H1 (cell line): ENCODE data around the gene MRPL11. TPM values are rescaled to one million over a fixed set of nuclear protein-coding genes. Genes with fewer than 3 reads are reported as not detected.

Experiments
- CTCF ChIA-PET: fragments of 300-600 bp; sonication (Branson Sonifier 250); formaldehyde crosslinking; loops from one replicate; lab custom pipeline; 2021; ENCODE audit not compliant: partially characterized antibody; lab: Charles Lee
- POLR2A ChIA-PET: fragments of 300-600 bp; sonication (Branson Sonifier 250); formaldehyde crosslinking; loops from one replicate; lab custom pipeline; 2021; ENCODE audit warnings: inconsistent platforms; ENCODE audit not compliant: partially characterized antibody; lab: Charles Lee
- DNase-seq, 2 experiments: peaks; one replicate each; pipeline versions ENCODE4 v3.0.0 to v3.0.0-alpha.2; 2010 to 2022; ENCODE audit warnings: low spot score in 2 of 2, low read depth in 1 of 2, mixed read lengths in 1 of 2
- FAIRE-seq: peaks from 2 replicates; lab custom pipeline; 2011; peaks lifted over from hg19 to GRCh38; lab: Jason Lieb, UNC
- H2AFZ ChIP-seq: 2 replicates; pipeline ENCODE4 v1.8.1; 2012; ENCODE audit warnings: low read length, inconsistent platforms
- H2AK5ac ChIP-seq: 2 replicates; pipeline ENCODE4 v1.6.1; 2013; ENCODE audit warnings: low read depth, low read length
- H2BK120ac ChIP-seq: replicated peaks from 2 replicates; pipeline ENCODE3; 2013; ENCODE audit warnings: low read depth, low read length, inconsistent platforms
- H2BK12ac ChIP-seq: 2 replicates; pipeline ENCODE4 v1.6.1; 2013; ENCODE audit warnings: low read depth, low read length
- H2BK15ac ChIP-seq: 2 replicates; pipeline ENCODE4 v1.6.1; 2013; ENCODE audit warnings: low read length
- H2BK20ac ChIP-seq: 2 replicates; pipeline ENCODE4 v1.6.1; 2013; ENCODE audit warnings: low read length
- H2BK5ac ChIP-seq: 2 replicates; pipeline ENCODE4 v1.6.1; 2013; ENCODE audit warnings: low read depth, low read length
- H3K14ac ChIP-seq: 2 replicates; pipeline ENCODE4 v1.6.1; 2013; ENCODE audit warnings: inconsistent platforms; ENCODE audit not compliant: insufficient read length
- H3K18ac ChIP-seq: 2 replicates; pipeline ENCODE4 v1.6.1; 2013; ENCODE audit warnings: low read length; ENCODE audit errors: extremely low read depth
- H3K23ac ChIP-seq: 2 replicates; pipeline ENCODE4 v1.6.1; 2013; ENCODE audit warnings: inconsistent platforms; ENCODE audit not compliant: insufficient read length
- H3K23me2 ChIP-seq: 2 replicates; pipeline ENCODE4 v1.6.1; 2013; ENCODE audit warnings: low read depth, low read length
- H3K27ac ChIP-seq: 2 replicates; pipeline ENCODE4 v1.6.1; 2011; ENCODE audit warnings: low read depth, low read length, inconsistent platforms
- H3K27me3 ChIP-seq, 4 experiments: replicated peaks in 1 of 4; 1 replicate in 1 of 4; 2 replicates in 3 of 4; pipeline versions ENCODE4 v1.6.1 to v1.8.1; 2011 to 2013; ENCODE audit warnings: low read length in 3 of 4, mild to moderate bottlenecking in 3 of 4, inconsistent platforms in 2 of 4, mixed read lengths in 2 of 4, moderate library complexity in 1 of 4; ENCODE audit not compliant: control insufficient read depth in 3 of 4, insufficient read depth in 3 of 4; ENCODE audit errors: extremely low read depth in 1 of 4
- H3K36me3 ChIP-seq, 4 experiments: 2 replicates each; pipeline versions ENCODE4 v1.6.1 to v1.8.1; 2011 to 2013; ENCODE audit warnings: mild to moderate bottlenecking in 4 of 4, low read length in 3 of 4, moderate library complexity in 2 of 4, control low read depth in 1 of 4, inconsistent platforms in 1 of 4; ENCODE audit not compliant: insufficient read depth in 4 of 4, control insufficient read depth in 2 of 4
- H3K4ac ChIP-seq: replicated peaks from 2 replicates; pipeline ENCODE3; 2013; ENCODE audit warnings: low read length, low read depth, mixed read lengths, inconsistent platforms; ENCODE audit not compliant: insufficient read length
- H3K4me1 ChIP-seq, 4 experiments: replicated peaks in 1 of 4; 1 replicate in 1 of 4; 2 replicates in 3 of 4; pipeline versions ENCODE4 v1.6.1 to v1.8.1; 2011 to 2013; ENCODE audit warnings: low read length in 3 of 4, inconsistent platforms in 2 of 4, mixed read lengths in 1 of 4; ENCODE audit not compliant: insufficient read depth in 4 of 4, control insufficient read depth in 3 of 4
- H3K4me2 ChIP-seq, 2 experiments: 2 replicates each; pipeline versions ENCODE4 v1.6.1 to v1.8.1; 2011 to 2013; ENCODE audit warnings: low read depth in 2 of 2, low read length in 2 of 2, control low read depth in 1 of 2, inconsistent platforms in 1 of 2, mild to moderate bottlenecking in 1 of 2; ENCODE audit not compliant: insufficient read depth in 1 of 2
- H3K4me3 ChIP-seq, 4 experiments: fragments of 200-600, 300-600 bp in 1 of 4; sonication (generic), shearing (Covaris generic), sonication (Bioruptor Twin) in 1 of 4; 2 replicates each; pipeline versions ENCODE4 v1.5.1 to v1.8.1; 2011 to 2016; ENCODE audit warnings: low read length in 4 of 4, low read depth in 3 of 4, control low read depth in 2 of 4, inconsistent platforms in 2 of 4, mild to moderate bottlenecking in 2 of 4, mixed read lengths in 1 of 4, moderate library complexity in 1 of 4; ENCODE audit not compliant: insufficient read depth in 2 of 4; ENCODE audit errors: extremely low read depth in 1 of 4
- H3K56ac ChIP-seq: replicated peaks from 2 replicates; pipeline ENCODE3; 2013; ENCODE audit warnings: low read depth, mild to moderate bottlenecking, mixed read lengths, low read length, inconsistent platforms; ENCODE audit not compliant: insufficient read length
- H3K79me1 ChIP-seq: 2 replicates; pipeline ENCODE4 v1.6.1; 2013; ENCODE audit warnings: low read depth, low read length, control low read depth
- H3K79me2 ChIP-seq, 2 experiments: 2 replicates each; pipeline versions ENCODE4 v1.6.1 to v1.8.1; 2012 to 2013; ENCODE audit warnings: low read length in 2 of 2, mild to moderate bottlenecking in 2 of 2, inconsistent platforms in 1 of 2; ENCODE audit not compliant: insufficient read depth in 2 of 2, control insufficient read depth in 1 of 2
- H3K9ac ChIP-seq, 4 experiments: replicated peaks in 1 of 4; 1 replicate in 1 of 4; 2 replicates in 3 of 4; pipeline versions ENCODE4 v1.6.1 to v1.8.1; 2011 to 2013; ENCODE audit warnings: low read depth in 3 of 4, low read length in 3 of 4, control low read depth in 2 of 4, mild to moderate bottlenecking in 2 of 4, moderate library complexity in 2 of 4, inconsistent platforms in 1 of 4; ENCODE audit errors: extremely low read depth in 1 of 4
- H3K9me3 ChIP-seq, 2 experiments: 2 replicates each; pipeline versions ENCODE4 v1.6.1 to v1.8.1; 2012 to 2013; ENCODE audit warnings: mild to moderate bottlenecking in 2 of 2, moderate library complexity in 2 of 2, control low read depth in 1 of 2, inconsistent platforms in 1 of 2, low read depth in 1 of 2, low read length in 1 of 2, mixed read lengths in 1 of 2; ENCODE audit not compliant: insufficient read depth in 2 of 2
- H4K20me1 ChIP-seq, 2 experiments: replicated peaks in 1 of 2; 2 replicates each; pipeline versions ENCODE3 to v1.8.1; 2011 to 2013; ENCODE audit warnings: inconsistent platforms in 2 of 2, low read length in 2 of 2, mild to moderate bottlenecking in 1 of 2; ENCODE audit not compliant: insufficient read depth in 2 of 2, control insufficient read depth in 1 of 2
- H4K5ac ChIP-seq: 2 replicates; pipeline ENCODE4 v1.6.1; 2013; ENCODE audit warnings: low read length, low read depth, mixed read lengths, inconsistent platforms; ENCODE audit not compliant: insufficient read length
- H4K8ac ChIP-seq: 2 replicates; pipeline ENCODE4 v1.8.0; 2013; ENCODE audit warnings: mild to moderate bottlenecking, moderate library complexity, low read length, inconsistent platforms; ENCODE audit not compliant: insufficient read depth; ENCODE audit errors: extremely low read depth
- H4K91ac ChIP-seq: replicated peaks from 2 replicates; pipeline ENCODE3; 2013; ENCODE audit warnings: low read length, mixed read lengths, inconsistent platforms; ENCODE audit not compliant: insufficient read length
- EZH2 ChIP-seq: fragments of 200-600 bp; sonication (generic); IDR thresholded peaks from 2 replicates; pipeline ENCODE4 v1.7.1; 2012; ENCODE audit warnings: low read depth, mild to moderate bottlenecking, moderate library complexity, low read length, inconsistent platforms; ENCODE audit not compliant: severe bottlenecking
- FOSL1 ChIP-seq: IDR thresholded peaks from 2 replicates; pipeline ENCODE4 v1.6.1; 2011; ENCODE audit warnings: mild to moderate bottlenecking, low read depth, low read length, moderate library complexity; ENCODE audit not compliant: insufficient read depth
- JUN ChIP-seq: IDR thresholded peaks from 2 replicates; pipeline ENCODE4 v1.6.1; 2011; ENCODE audit warnings: low read depth, mild to moderate bottlenecking, improper control_type of control experiment, low read length
- MAFK ChIP-seq: IDR thresholded peaks from 2 replicates; pipeline ENCODE4 v1.6.1; 2012; ENCODE audit warnings: low read depth, mild to moderate bottlenecking, improper control_type of control experiment, low read length
- MAX ChIP-seq: IDR thresholded peaks from 2 replicates; pipeline ENCODE4 v1.6.1; 2012; ENCODE audit warnings: inconsistent platforms
- RAD21 ChIP-seq, 2 experiments: IDR thresholded peaks in 1 of 2; conservative IDR thresholded peaks in 1 of 2; 2 replicates each; pipeline ENCODE4 v1.6.1; 2011; ENCODE audit warnings: low read depth in 2 of 2, low read length in 2 of 2, improper control_type of control experiment in 1 of 2, inconsistent platforms in 1 of 2, mild to moderate bottlenecking in 1 of 2, moderate library complexity in 1 of 2
- RBBP5 ChIP-seq: IDR thresholded peaks from 2 replicates; pipeline ENCODE4 v1.7.1; 2012; ENCODE audit warnings: low read depth, mild to moderate bottlenecking, inconsistent platforms, low read length, moderate library complexity, borderline replicate concordance
- TAF1 ChIP-seq: IDR thresholded peaks from 2 replicates; pipeline ENCODE4 v1.6.1; 2011; ENCODE audit warnings: mild to moderate bottlenecking, low read depth, low read length
- TAF7 ChIP-seq: optimal IDR thresholded peaks from 2 replicates; pipeline ENCODE3; 2011; ENCODE audit warnings: low read depth, mild to moderate bottlenecking, inconsistent platforms, low read length, moderate library complexity, borderline replicate concordance
- WGBS, 2 experiments: shearing (Covaris generic) in 1 of 2; methylation state at CpG; one replicate each; pipeline versions ENCODE4 v1.1.6 to v1.1.7; 2013 to 2015; ENCODE audit warnings: low lambda C conversion rate in 2 of 2, mixed read lengths in 2 of 2, inconsistent platforms in 1 of 2, low coverage in 1 of 2, missing lambda C conversion rate in 1 of 2; ENCODE audit not compliant: insufficient replicate concordance in 2 of 2, insufficient coverage in 1 of 2, insufficient read length in 1 of 2; ENCODE audit errors: extremely low coverage in 1 of 2, missing lambda C conversion rate in 1 of 2; 5-methylcytosine and 5-hydroxymethylcytosine counted together
- polyA plus RNA-seq, 7 experiments: library from polyadenylated mRNA; depleted of rRNA in 3 of 7; stranded (reverse) in 5 of 7; unstranded in 2 of 7; fragments of >200 nt in 5 of 7; fragments of 200-250 nt in 2 of 7; gene quantifications; 1 replicate in 5 of 7; 2 replicates in 1 of 7; 4 replicates in 1 of 7; pipeline versions ENCODE4 v1.2.1 to v1.2.3, GENCODE V29; 2011 to 2013; ENCODE audit warnings: missing spikeins in 2 of 7, mixed read lengths in 2 of 7
- total RNA-seq: library from RNA; stranded (reverse); fragmentation: NEBNext Ultra II Directional; extraction: Animal tissue kit (Norgen Biotek cat#: 25700); gene quantifications from 2 replicates; pipeline ENCODE4 v1.2.1, GENCODE V29; 2021
- TF ChIP-seq, protein P1 (sequence below): IDR thresholded peaks from 2 replicates; pipeline ENCODE4 v1.6.1; 2012; ENCODE audit warnings: low read length, inconsistent platforms

The MRPL11 gene
- total and polyA plus RNA-seq, 2 of the 8 experiments (the other 6 are each of a cell fraction or from before 2014, with no cell fraction given) = 105 to 141 TPM

GRCh38 chr11:66429983-66430602, 8.6 kb downstream of the MRPL11 start:
- FAIRE-seq = peak; percentile 62
- WGBS, 2 experiments = 29% methylated on average over 9 of the region's 9 CpGs; no CpG with 5 or more reads in 1 of the 2 experiments
- Histone ChIP-seq H4K8ac (no peak overlapping the region), H4K5ac (no peak overlapping the region), H3K23ac (no peak overlapping the region), H4K20me1 (peaks cover 0 to under 1% of the 10 kb centered on the region in 2 experiments), H3K4me2 (no peak overlapping the region), H3K4me1 (no peaks in the 10 kb centered on the region), H2BK5ac (no peak overlapping the region), H3K9me3 (no peaks in the 10 kb centered on the region), H3K14ac (no peak overlapping the region), H2BK20ac (no peak overlapping the region), H2BK15ac (no peak overlapping the region), H3K27me3 (no peaks in the 10 kb centered on the region; a peak in 1 of 7 replicates), H2BK12ac (no peak overlapping the region), H3K4ac (no peak overlapping the region), H3K4me3 (no peak overlapping the region), H3K36me3 (peaks cover 0 to 3% (median 1%) of the 10 kb centered on the region in 4 experiments; a peak in 5 of 8 replicates), H3K79me1 (no peaks in the 10 kb centered on the region), H3K18ac (no peak overlapping the region), H3K9ac (no peak overlapping the region), H3K23me2 (no peaks in the 10 kb centered on the region), H4K91ac (no peak overlapping the region), H2BK120ac (no peak overlapping the region), H3K27ac (no peak overlapping the region), H3K56ac (no peak overlapping the region), H2AFZ (no peak overlapping the region), H3K79me2 (no peaks in the 10 kb centered on the region), H2AK5ac (no peak overlapping the region)
- ChIA-PET CTCF (interaction anchor here (0.6 to 13.7 kb wide), 26 partner anchors 9 to 767 kb away, joined by 3 to 259 read pairs (median 4); partner anchors contain the start of genes BRMS1, MRPL11 and NPAS4), POLR2A (interaction anchor here (0.7 to 1.3 kb wide), 3 partner anchors 9 to 19 kb away, joined by 3 to 4 read pairs (median 4); partner anchors contain the start of gene MRPL11)
- peak; percentile 29 to 91 for DNase-seq
- TF ChIP-seq TAF1 (no peak), EZH2 (no peak), TAF7 (no peak), JUN (no peak), RBBP5 (no peak), RAD21 (IDR thresholded peaks at IDR 0.05 in 1 of 2, conservative IDR thresholded peaks at IDR 0.05 in 1 of 2; ENCODE audit: low read depth in 2 of 2, low read length in 2 of 2) (peak; percentile 91 to 94), MAFK (no peak), FOSL1 (no peak), MAX (peak; percentile 70)
- TF ChIP-seq, protein P1, sequence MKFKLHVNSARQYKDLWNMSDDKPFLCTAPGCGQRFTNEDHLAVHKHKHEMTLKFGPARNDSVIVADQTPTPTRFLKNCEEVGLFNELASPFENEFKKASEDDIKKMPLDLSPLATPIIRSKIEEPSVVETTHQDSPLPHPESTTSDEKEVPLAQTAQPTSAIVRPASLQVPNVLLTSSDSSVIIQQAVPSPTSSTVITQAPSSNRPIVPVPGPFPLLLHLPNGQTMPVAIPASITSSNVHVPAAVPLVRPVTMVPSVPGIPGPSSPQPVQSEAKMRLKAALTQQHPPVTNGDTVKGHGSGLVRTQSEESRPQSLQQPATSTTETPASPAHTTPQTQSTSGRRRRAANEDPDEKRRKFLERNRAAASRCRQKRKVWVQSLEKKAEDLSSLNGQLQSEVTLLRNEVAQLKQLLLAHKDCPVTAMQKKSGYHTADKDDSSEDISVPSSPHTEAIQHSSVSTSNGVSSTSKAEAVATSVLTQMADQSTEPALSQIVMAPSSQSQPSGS = 0 out of 2 replicates have a peak, but pooled peaks have one; percentile 11
